Melanocyte of skin (primary cell): ENCODE data around the gene AGO4. TPM values are rescaled to one million over a fixed set of nuclear protein-coding genes. Genes with fewer than 3 reads are reported as not detected.

ENCODE experiments used
- total RNA-seq, 2 donors: library from RNA; depleted of rRNA; stranded (reverse); fragments of >200 nt; gene quantifications; 2 replicates each; pipeline ENCODE4 v1.2.3, GENCODE V29; 2012

Gene AGO4
- 10 to 100 TPM; 14.8 to 15.3 TPM for total RNA-seq

DNA sequence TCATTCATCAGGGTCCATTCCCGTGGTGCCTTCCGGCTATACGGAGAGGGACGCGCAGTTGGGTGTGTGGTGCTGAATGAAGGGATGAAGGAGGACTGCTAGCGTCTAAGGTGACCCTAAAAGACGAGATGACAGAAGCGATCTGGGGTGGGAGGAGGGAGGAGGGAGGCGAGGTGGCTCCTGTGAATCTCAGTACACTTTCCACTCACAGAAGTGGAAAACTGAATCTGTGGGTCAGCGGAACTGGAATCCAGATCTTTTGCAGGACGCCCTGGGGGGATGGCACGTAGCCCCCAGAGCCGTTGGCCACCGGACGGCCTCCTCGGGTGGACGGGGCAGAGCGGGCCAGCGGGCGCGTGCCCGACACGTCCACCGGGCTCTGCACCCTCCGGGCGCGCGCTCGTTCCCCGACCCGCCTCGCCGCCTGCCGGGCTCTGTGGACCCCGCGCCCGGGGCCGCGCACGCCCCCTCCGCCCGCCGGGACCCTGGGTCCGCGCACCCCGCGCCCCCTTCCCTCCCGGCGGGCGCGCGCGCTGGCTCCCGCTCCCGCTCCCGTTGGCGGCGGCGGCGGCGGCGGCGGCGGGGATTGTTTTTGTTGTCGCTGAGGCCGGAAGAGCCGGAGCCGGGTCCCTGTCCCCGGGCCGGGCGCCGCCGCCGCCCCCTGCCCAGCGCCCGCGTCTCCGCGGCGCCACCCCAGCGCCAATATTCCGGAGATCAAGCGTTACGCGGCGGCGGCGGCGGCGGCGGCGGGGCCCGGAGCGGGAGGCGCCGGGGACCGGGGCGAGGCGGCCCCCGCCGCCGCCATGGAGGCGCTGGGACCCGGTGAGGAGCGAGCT, at the start of gene AGO4:
AGO4 (plus strand) TSS at position 403 of the 836 bp plus-strand sequence; CDS start at position 804, 401 bp downstream.

DNA sequence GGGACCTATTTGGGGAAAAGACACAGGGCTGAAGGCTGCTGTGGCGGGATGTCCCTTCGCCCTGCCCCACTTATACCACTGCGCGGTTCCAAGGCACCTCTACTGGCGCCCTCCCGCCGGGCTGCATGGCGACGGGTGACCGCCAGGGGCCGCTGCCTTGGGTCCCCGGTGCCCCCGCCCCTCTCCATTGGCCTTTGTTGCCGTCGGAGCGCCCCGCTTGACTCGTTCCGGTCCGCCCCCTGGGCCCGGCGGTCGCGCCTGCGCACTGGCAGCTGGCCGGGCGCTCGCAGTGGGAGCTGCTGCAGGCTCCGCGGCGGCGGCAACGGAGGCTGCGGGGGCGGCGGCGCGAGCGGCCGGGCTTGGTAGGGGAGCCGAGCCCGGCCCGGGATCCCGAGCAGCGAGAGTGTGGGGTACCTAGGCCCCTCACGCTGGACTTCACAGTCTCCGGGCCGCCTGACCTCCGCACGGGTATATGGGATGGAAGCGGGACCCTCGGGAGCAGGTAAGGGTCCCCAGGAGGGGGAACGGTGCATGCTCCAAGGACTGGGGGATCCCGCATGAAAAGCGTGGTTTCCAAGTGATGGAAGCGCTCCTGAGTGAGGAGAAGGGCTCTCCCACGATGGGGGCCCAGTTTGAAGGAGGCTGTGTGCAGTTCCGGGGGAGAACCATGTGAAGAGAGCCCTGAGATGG, 75.3 kb downstream of the AGO4 start, which contains the start of gene AGO1:
AGO1 (plus strand) TSS at position 265 of the 690 bp plus-strand sequence; CDS start at position 478, 213 bp downstream.

Other genes starting within 250 kb of the AGO4 start
- gene TFAP2E, start 234.7 kb upstream of the AGO4 start, total RNA-seq, result under 1 TPM; 0.69 to 1.00 TPM
- gene PSMB2, start 166.5 kb upstream of the AGO4 start, total RNA-seq, result 10 to 100 TPM; 18.2 to 30.6 TPM
- 10 to 100 TPM; 26.3 to 31.0 TPM for gene C1orf216, start 89.1 kb upstream of the AGO4 start, total RNA-seq
- 10 to 100 TPM in 1 of 2 donors, 1 to 10 TPM in 1; 9.6 to 26.6 TPM for gene CLSPN, start 38.0 kb upstream of the AGO4 start, total RNA-seq
- 10 to 100 TPM; 13.1 to 16.0 TPM for gene AGO1, start 75.2 kb downstream of the AGO4 start, total RNA-seq
- gene AGO3, start 123.1 kb downstream of the AGO4 start, total RNA-seq, result 1 to 10 TPM; 1.7 to 2.4 TPM